ENCODE data around the gene TNFAIP2.

GRCh38 chr14:103179094-103179493 is 55.8 kb downstream of the TNFAIP2 start:
- TF ChIP-seq CTCF (conservative IDR thresholded peaks at IDR 0.05) (no peak), EZH2 (IDR thresholded peaks at IDR 0.05; ENCODE audit: low read depth) (no peak)

All from PC-9 (cell line).